HG03175 (cell line): ENCODE data around the gene TBCD.

Experiments used
- ATAC-seq: cut with Tn5 transposase; IDR thresholded peaks from one replicate; pipeline ENCODE4 v1.9.1; 2021; ENCODE audit warnings: mild to moderate bottlenecking, moderate library complexity; ENCODE audit not compliant: unreplicated experiment

The TBCD gene

DNA sequence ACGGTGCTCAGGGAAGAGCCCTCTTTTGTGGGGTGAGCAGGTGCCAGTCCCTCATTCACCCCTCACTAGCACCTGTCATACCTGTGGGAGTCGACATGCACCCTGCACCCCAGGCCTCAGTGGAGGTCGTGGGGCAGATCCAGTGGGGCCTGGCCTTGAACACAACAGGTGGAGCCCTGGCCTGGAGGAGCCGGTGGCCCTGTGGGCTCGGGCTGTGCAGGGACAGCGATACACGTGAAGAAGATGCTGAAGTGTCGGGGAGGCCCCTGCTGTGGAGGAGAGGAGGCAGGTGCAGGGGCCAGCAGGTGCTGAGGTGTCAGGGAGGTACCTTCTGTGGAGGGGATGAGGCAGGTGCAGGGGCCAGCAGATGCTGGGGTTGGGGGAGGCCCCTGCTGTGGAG is 56.1 kb downstream of the TBCD start:
- ATAC-seq, result no peak

- ATAC-seq, result no peak
Measured at GRCh38 chr17:82808921-82809905, 57.3 kb downstream of the TBCD start.

DNA sequence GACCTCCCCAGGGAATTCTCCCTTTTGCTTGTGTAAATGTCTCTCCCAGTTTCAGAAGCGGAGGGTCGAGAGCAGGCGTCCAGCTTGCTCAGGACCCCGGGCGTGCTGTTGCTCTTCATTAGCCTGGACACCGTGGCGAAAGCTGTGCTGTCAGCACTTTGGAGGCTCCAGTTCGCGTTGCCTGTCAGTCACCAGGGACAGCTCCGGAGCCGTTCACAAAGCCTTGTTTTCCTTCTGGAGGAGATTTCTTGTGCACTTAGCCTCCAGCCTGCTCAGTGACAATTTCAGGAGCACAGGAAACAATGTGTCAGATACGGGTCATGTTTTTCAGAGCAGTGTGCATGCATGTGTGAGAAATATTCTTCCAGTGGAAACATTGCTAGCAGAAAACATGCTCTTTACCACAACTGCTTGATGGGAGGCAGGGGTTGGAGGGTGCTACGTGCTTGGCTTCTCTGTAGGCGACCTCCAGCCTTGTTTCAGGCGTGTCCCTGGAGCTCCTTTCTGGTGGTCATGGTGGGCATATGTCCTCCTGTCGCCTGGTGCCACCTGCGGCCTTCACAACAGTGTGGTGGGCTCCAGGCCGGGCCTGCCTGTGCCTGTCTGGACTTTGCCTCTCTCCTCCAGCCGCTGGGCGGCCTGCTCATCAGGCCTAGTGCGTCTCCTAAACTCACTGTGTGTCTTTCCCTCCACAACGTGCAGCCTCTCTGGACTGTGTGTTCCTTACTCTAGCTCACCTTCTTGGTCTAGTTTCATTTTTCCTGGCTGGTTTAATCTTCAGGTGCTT is 59.0 kb downstream of the TBCD start:
- ATAC-seq, result no peak

- no peak for ATAC-seq
Measured at GRCh38 chr17:82812058-82812457, 60.2 kb downstream of the TBCD start.

DNA sequence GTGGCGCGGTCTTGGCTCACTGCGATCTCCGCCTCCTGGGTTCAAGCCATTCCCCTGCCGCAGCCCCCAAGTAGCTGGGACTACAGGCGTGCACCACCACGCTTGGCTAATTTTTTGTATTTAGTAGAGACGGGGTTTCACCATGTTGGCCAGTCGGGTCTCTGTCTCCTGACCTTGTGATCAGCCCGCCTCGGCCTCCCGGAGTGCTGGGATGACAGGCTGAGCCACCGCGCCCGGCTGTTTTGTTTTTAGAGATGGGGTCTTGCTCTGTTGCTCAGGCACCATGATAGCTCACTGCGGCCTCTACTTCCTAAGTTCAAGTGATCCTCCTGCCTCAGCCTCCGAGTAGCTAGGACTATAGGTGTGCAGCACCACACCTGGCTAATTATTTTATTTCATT is 60.7 kb downstream of the TBCD start:
- ATAC-seq, result no peak

- ATAC-seq, result no peak
Measured at GRCh38 chr17:82813299-82814051, 61.6 kb downstream of the TBCD start.

- no peak for ATAC-seq
Measured at GRCh38 chr17:82814834-82815233, 63.0 kb downstream of the TBCD start.

DNA sequence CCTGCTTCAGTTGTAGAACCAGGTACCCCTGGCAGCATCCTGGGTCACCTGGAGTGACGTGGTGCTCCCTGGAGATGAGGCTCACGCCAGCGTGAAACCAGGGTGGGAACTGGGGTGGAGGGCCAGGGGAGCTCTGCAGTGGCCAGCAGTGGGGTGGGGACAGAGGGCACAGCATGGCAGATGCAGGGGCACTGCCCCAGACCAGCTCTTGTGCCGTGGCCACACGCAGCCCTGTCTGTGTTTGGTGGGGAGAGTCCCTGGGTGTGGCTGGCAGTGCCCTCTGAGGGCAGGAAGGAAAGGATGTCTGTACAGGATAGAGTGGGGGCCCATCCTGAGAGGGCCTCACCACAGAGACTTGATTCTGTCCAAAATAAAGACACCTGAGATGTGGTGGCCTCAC is 63.5 kb downstream of the TBCD start:
- ATAC-seq, result no peak

GRCh38 chr17:82815790-82816305 is 64.0 kb downstream of the TBCD start:
- ATAC-seq, result no peak

- ATAC-seq, result no peak
Measured at GRCh38 chr17:82816358-82816757, 64.5 kb downstream of the TBCD start.

GRCh38 chr17:82817947-82818346 is 66.1 kb downstream of the TBCD start:
- ATAC-seq, result no peak

- no peak for ATAC-seq
Measured at GRCh38 chr17:82820278-82821251, 68.7 kb downstream of the TBCD start.

- no peak for ATAC-seq
Measured at GRCh38 chr17:82821554-82821953, 69.7 kb downstream of the TBCD start.

DNA sequence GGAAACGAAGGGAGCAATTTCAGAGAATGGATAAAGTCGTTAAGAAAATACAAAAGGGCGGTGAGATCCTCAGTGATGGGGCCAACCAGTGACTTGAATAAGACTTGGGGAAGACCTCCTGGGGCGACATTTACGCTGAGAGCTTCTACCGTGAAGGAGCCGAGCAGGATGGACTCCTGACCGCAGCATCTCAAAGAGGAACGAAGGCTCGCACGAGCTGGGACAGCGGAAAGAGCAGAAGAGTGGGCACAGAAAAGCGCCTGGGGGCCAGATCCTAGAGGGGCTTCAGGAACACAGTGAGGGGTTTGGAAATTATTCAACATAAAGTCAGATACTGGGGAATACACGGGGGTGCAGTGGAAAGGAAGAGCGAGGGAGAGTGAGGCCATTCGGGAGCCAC is 70.4 kb downstream of the TBCD start:
- ATAC-seq, result no peak

GRCh38 chr17:82823004-82823403 is 71.1 kb downstream of the TBCD start:
- no peak for ATAC-seq

- no peak for ATAC-seq
Measured at GRCh38 chr17:82825540-82826124, 73.8 kb downstream of the TBCD start.

GRCh38 chr17:82826211-82826610 is 74.3 kb downstream of the TBCD start:
- ATAC-seq, result no peak

DNA sequence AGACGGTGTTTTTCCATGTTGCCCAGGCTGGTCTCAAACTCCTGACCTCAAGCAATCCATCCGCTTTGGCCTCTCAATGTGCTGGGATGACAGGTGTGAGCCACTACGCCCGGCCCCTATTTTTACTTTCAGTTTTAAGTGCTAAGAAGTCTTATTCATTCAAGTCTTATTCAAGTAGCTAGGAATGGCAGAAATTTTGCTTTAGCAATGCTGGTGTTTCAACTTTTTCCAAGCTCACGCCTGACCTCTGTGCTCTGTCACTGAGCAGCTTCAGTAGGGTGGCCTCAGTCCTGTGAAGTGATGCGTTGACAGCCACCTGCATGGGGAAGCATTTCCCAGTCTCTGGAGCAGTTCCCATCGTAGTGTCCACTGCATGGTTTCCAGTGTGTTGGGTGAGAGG is 75.1 kb downstream of the TBCD start:
- no peak for ATAC-seq

- no peak for ATAC-seq
Measured at GRCh38 chr17:82828875-82829487, 77.1 kb downstream of the TBCD start.
